NCI-H2171 (cell line): Measurements from ENCODE around the gene BMP8A.
"Not testable (repeated sequence)": the region's sequence is repeated elsewhere in the genome, so short reads cannot be mapped to it uniquely, and the experiment has no call there.

Experiments
- DNase-seq: peaks from one replicate; lab custom pipeline; 2025; lab: John Stamatoyannopoulos, UW

Gene BMP8A

DNA sequence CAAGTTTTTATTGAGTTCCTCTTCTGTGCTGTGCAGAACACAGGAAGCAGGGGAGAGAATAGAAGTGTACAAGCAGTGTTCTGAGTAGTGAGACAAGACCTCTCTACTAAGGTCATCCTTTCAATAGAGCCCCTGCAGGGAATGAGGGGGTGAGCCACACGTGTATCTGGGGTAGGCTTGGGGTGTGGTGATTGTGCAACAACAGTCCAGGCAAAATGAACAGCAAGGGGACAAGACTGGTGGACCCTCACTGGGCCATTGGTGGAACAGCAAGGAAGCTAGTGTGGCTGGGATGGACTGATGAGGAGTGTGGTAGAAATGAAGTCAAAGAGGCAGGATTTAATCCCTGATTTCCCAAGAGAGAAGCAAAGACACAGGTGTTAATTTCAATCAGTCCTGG, 8.2 kb upstream of the BMP8A start:
- DNase-seq = no peak

DNA sequence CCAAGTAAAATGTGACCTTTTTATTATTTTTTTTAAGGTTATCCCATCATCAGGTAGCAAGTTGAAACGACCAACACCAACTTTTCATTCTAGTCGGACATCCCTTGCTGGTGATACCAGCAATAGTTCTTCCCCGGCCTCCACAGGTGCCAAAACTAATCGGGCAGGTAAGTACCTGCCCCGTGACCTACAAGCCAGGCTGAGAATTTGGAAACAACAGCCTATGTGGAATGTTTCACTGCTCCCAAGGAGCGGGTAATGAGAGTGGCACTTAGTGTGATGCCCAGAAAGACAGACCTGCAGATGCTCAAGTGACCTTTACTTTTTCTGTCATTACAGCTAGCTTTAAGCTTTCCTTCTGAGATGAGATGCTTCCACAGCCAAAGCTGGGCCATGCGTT, 6.9 kb upstream of the BMP8A start:
- no peak for DNase-seq

DNA sequence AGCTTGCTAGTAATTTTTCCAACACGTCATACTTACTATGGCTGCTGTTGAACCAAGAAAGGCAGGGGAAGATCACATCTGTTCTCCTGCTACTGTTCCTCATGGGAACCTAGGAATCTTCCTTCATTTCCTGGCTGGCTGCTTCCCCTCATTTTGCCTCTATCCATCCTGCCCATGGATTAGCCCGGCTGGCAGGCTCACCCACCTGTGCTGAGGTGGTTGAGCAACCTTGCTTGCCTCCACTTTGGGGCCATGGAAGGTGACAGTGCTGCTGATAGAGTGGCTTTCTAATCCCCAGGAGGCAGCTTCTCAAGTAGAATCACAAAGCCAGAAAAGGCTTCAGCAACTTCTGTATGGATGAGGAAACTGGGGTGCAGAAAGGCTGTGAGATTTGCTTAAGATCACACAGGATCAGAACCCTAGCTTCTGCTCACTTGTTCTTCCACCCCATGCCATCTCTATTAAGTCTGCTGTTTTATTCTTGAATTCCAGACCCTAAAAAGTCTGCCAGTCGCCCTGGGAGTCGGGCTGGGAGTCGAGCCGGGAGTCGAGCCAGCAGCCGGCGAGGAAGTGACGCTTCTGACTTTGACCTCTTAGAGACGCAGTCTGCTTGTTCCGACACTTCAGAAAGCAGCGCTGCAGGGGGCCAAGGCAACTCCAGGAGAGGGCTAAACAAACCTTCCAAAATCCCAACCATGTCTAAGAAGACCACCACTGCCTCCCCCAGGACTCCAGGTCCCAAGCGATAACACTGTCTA, 6.2 kb upstream of the BMP8A start:
- DNase-seq = no peak

DNA sequence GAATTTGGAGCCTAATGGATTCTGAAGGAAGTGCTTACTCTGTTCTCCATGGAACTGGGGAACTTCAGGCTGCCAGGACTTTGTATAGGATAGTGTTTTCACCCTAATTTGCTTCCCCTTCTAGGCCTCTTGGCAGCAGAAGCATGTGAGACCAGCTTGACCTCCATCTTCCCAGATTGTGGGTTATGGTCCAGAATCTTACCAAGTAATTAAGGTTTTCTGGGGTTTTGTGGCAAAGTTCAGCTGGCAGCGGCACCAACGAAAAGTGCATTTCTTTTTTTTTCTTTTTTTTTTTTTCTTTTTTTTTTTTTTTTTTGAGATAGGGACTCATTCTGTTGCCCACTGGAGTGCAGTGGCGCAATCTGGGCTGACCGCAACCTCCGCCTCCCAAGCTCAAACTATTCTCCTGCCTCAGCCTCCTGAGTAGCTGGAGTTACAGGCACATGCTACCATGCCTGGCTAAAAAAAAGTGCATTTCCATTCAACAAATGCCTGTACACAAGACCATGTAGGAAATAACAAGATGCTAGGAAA, 3.4 kb upstream of the BMP8A start:
- DNase-seq = no peak

DNA sequence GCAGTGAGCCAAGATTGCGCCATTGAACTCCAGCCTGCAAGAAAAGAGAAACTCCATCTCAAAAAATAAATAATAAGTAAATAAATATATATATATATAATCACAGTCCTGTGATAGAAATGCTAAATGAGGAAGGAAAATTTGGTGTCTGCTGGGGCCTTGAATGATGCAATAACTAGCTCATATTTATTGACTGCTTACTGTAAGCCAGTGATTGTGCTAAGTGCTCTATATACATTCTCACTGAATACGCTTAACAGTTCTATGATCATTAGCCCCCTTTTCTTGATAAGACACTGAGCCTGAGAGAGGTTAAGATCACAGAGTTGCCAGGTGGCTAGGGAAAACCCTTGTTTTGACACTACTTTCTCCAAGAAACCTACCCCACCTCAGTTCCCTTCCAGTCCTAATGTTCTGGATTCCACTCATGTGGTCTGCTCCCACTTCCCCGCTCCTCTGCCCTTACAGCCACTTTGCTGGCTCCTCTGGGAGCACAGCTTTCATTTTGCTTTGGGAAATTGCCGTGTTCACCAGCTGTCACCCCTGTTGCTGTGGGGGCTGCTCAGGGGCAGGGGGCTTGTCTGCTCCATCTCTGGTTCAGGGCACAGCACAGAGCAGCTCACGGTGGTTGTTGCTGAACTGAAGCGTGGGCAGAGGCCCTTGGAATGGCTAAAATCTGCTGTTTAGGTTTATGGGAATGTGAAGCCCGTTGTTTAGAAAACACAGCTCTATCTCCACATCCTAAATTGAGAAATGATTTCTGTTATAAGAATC, 2.5 kb upstream of the BMP8A start:
- DNase-seq = no peak

DNA sequence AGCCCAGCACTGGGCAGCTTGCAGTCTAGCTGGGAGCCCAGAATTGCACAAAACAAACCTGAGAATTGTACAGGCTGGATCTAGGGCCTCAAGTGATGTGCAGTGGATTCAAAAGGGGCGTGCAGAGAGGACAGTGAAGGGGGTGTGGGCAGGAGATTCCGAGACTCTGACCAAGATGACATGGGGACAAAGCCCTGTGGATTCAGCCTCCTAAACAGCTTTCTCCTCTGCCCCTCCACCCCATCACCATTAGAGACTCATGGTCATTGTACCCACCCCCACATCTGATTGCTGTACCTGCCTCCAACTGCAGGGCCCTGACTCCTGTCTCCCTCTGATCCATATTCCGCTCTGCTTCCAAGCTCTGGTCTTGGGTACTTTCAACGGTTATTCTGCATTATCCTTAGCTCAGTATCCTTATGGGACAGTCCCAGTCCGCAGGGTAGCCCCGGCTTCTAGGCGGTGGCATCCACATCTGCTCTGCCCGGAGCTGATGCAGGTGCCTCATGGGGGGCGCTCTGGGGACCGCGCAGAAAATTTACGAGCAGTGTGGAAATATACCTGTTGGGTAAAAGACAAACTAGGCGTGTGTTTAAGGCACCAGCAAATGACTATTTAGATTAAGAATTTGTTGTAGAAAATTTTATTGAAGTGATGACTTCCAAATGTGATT, 1.7 kb upstream of the BMP8A start:
- DNase-seq = no peak

DNA sequence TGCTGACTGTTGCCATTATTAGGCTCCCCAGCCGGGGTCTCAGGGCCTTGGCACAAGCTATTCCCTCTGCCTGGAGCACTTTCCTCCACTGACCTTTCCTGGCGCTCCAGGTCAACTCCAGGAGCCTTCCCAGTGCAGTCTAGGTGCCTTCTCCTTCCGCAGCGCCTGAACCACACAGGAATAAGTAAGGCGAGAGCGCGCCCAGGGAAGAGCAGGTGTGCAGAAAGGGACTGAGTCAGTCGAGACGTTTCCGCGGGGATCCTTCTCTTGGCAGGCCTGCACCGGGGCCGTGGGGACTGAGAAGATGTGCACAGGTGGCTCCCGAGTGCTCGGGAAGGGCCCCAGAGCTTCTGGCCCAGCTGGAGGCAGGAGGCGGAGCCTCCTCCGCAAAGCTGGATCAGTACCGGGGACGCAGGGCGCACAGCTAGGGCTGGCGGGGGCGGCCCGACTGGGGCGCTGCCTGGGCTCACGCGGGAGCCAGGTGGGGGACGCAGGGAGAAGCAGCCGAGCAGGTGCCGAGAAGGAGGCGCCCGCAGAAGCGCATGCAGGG, 765 bp upstream of the BMP8A start:
- DNase-seq = peak; percentile 31

DNA sequence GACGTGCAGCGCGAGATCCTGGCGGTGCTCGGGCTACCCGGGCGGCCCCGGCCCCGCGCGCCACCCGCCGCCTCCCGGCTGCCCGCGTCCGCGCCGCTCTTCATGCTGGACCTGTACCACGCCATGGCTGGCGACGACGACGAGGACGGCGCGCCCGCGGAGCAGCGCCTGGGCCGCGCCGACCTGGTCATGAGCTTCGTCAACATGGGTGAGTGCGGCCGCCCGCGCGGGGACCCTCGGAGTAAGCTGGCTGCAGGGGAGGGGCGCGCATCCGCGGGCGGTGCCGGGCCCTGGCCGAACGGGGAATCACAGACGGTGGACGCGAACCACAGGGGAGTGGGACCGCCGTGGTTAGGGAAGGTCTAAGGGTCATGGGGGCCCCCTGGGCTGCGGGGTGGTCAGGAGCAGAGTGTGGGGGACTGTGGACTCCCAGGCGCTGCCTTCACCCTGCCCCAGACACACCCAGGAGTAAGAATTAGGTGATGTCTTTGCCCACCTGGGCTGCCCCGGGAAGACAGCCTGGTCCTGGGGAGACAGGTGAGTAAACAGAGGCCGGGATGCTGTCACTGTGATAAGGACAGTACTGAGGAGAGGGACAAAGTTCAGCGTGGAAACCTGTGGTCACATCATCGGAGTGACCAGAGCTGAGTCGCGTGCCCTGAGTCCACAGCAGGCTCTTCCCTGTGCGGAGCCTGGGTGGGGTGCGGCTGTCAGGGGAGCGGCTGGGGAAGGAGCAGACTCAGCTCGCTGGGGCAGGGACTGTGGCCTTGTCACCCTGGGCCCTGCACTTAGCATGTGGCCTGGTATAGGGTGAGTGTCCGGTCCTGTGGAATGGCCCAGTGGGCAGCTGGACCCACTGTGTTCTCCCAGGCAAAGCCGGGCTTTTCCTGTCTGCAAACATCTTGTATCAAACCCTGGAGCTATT, 944 bp downstream of the BMP8A start:
- not testable (repeated sequence) for DNase-seq

DNA sequence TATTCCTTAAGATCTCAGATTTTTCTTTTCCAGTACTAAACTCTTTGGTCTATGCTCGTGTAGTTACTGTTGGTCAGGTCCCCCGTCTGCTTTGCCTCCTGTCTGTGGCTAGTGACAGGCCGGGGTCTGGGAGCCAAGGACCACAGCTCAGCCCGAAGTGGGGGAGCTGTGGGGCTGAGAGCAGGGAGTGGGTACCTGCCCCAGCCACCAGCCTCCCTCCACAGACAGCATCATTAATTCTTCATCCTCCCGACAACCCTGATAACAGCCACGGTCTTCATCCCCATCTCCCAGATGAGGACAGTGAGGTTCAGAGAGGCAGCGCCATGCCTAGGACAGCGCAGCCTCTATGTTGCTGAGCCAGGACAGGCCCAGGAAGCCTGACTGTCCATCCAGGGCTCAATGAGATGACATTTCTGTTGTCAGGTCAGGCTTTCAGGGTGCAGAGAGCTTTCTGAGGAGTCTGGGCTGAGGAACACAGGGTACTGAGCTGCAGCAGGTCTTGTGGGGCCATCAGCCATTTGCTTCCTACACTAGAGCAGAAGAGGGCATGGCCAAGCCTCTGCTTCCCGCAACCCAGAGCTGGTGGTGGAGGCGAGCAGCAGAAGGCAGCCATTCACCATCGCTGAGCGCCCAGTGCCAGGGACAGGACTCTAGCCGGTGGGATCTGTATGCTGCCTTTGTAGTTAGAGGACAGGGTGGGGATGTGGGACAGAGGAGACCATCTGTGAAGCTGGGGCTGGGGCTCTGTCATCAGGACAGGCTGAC, 1.8 kb downstream of the BMP8A start:
- DNase-seq = not testable (repeated sequence)

DNA sequence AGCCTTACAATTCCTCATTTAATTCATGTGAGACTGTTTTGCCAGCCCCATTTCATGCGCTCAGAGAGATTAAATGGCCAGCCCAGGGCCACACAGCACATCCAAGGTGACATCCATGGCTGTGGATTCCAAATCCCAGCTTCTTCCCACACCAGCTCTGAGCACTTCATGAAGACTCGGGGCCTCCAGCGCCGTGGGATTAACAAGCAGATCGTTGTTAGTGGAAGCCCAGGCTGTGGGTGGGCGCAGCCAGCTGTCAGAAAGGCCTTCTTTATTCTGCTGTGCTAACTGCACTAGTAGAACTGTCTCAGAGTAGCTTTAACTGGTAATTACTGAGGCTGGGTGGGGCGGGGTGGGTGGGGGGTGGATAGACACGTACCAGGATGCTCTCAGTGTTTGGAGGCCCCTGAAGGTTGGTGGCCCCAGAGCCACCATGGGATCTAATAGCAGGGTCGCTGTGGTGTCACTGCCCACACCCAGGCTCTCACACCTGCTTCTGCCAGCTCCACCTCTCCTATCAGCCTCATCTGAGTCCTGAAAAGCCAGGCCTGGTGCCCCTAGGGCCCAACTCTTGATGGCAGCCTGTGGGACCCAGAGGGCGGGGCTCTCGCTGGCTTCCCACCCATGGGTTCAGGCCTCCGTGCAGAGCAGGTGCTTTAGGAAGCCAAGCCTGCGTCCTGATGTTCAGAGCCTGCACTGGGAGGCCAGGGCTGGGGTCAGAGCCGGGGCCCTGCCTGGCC, 3.4 kb downstream of the BMP8A start:
- DNase-seq = no peak

DNA sequence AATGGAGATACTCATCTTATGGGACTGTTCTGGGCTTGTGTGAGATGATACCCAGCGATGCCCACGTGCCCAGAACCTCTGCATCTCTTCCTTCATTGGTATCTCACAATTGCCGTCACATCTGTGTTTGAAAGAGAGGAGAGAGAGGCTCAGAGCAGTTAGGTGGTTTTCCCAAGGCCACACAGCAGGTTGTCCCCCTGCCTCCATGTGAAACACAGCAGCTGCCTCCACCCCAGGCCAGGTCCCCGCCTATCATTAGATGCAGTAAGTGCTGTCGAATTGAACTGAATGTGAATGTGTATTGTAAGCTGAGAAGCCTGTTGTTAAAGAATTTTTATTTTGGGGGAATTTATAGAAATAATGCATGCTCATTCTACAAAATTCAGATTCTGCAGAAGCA, 5.1 kb downstream of the BMP8A start:
- not testable (repeated sequence) for DNase-seq

DNA sequence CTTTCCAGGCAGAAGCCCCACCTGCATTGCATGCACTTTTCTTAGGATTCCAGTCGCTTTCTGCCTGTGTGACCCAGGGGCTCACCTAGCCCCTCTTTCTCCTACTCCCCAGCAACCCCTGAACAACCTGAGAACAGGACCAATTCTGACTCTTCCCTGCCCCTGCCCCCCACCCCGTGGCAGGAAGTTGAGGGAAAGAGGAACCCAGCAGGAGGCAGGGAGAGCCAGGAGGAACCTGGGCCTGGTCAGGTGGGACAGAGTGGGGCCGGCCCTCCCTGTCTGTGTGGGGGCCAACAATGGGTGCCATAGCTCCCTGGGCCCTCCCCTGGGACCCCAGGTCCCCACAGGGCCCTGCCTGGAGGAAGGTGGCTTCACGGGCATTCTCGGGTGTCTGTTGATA, 6.1 kb downstream of the BMP8A start:
- no peak for DNase-seq

DNA sequence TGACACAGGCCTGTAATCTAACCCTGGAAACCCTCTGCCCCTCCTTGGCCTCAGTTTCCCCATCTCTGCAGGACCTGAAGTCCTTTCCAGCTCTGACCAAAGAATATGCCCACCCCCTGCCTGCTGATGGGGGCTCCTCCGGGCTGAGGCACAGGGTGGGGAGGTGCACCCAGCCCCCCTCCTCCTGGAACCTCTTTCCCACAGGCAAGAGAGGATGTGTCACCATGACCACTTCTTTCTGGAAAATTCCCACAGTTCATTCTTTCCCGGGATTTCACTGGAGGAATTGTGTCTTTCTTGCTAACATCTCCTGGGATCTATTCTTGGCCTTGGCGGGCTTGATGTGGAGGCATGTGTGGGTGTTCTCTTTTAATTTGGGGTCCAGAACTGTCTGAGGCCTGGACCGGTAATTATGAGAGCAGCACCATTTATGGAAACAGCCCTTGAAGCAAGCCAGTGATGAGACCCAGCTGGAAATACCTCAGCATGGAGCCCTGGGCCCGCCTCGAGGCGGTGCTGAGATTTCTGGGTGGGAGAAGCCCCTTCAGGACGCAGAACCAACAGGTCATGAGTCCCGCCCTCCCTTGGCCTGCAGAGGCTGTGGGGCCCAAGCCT, 6.8 kb downstream of the BMP8A start:
- DNase-seq = not testable (repeated sequence)

DNA sequence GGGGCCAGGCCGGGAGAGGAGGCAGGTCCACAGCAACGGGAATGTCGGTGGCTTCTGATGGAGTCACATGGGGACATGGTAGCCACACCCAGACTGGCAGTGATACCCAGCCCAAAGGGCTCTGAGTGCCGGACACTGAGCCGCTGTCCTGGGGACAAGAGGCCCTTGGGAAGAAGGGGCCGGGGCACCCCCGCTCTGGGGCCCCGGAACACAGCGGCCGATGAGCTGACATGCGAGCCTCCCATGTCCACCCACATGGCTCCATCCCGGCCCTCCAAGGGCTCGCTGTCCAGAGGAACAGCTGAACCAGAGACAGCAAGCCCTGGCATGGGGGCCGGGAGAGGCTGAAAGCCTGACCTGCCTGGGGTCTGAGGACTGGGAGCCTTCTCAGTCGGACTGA, 7.4 kb downstream of the BMP8A start:
- not testable (repeated sequence) for DNase-seq

DNA sequence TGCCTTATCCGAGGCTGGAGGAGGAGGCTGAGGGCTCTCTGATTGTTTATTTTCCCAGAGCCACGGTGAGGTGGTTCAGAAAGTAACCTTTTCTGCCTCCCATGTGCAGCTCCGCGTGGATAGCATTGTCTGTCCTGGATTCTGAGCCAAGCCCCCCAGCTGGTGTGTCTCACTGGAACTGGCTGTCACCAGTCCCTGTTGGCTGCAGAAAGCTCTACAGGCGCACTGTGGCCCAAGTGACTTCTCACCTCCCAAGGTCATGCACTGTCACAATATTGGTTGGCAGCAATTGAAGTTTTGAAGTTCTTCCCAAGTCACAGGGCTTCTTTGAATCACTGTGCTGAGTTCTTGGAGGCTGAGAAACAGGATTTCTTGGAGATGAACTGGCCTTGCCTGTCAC, 8.2 kb downstream of the BMP8A start:
- no peak for DNase-seq

DNA sequence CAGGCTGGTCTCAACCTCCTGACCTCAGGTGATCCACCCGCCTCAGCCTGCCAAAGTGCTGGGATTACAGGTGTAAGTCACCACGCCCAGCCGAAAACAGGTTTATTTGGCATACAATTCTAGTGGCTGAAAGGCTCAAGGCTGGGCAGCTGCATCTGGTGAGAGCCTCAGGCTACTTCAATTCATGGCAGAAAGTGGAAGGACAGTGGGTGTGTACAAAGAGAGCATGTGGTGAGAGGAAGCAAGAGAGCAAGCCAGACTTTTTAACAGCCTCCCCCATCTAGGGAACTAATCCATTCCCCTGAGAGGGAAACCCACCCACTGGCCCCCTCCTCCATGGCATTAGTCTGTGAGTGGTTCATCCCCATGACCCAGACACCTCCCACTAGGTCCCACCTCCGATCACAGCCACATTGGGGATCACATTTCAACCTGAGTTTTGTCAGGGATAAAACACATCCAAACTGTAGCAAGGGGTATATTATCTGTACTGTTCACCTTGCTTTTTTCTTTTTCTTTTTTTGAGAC, 9.5 kb downstream of the BMP8A start:
- DNase-seq = no peak

DNA sequence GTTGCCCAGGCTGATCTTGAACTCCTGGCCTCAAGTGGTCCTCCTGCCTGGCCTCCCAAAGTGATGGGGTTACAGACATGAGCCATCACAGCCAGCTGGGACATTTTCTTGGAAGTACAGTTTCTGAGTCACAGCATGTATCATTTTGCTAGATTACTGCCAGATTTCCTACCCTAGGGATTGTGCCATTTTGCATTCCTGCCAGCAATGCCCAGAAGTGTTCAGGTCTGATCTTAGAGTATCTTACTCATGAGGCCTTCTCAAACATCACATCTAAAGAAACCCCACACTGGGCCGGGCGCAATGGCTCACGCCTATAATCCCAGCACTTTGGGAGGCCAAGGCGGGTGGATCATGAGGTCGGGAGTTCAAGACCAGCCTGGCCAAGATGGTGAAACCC, 10.2 kb downstream of the BMP8A start:
- DNase-seq = no peak

DNA sequence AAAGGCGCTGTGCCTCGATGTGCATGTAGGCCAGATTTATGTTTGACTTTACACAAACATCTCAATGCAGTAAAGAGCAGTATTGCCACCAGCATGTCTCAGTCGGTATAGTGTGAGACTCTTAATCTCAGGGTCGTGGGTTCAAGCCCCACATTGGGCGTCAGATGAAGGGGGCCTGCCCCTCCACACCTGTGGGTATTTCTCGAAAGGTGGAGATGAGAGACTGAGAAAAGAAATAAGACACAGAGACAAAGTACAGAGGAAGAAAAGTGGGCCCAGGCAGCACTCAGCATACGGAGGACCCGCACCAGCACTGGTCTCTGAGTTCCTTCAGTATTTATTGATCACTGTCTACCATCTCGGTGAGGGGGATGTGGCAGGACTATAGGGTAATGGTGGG, 13.0 kb downstream of the BMP8A start:
- not testable (repeated sequence) for DNase-seq

DNA sequence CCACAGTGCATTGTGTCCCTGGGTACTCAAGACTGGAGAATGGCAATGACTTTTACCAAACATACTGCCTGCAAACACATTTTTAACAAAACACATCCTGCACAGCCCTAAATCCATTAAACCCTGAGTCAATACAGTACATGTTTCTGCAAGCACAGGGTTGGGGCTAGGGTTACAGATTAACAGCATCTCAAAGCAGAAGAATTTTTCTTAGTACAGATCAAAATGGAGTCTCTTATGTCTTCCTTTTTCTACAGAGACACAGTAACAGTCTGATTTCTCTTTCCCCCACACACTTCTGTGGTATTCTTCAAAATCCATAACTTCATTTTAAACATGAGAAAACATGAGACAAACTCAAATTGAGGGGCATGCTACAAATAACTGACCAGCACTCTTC, 13.9 kb downstream of the BMP8A start:
- DNase-seq = no peak
